Activated CD4-positive, CD25-positive, alpha-beta regulatory T cell treated with anti-CD3 and anti-CD28 coated beads, Interleukin-2, amount 50 U/mL, for 16 hours (primary cell): Measurements from ENCODE around the gene SIM1.

Source experiments
- DNase-seq: peaks from one replicate; pipeline ENCODE4 v3.0.0-alpha.2; 2020; ENCODE audit warnings: low read depth, low spot score

The SIM1 gene

DNA sequence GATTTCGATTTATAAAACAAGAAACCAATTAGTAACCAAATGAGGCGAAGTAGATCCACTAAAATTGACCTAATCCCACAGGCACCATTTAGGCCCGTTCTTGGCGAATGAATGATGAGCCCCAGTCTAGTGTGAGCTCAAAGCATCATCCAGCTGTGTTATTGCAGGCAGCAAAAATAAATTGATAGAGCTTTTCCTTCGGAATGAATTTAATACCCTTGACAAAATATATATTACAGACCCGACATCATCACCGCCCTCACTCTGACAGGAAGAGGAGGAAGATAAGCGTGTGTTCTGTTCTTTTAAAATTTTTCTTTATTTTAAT lies 7.8 kb downstream of the SIM1 start:
- no peak for DNase-seq

GRCh38 chr6:100456141-100456907 lies 8.4 kb downstream of the SIM1 start:
- DNase-seq, result no peak

DNA sequence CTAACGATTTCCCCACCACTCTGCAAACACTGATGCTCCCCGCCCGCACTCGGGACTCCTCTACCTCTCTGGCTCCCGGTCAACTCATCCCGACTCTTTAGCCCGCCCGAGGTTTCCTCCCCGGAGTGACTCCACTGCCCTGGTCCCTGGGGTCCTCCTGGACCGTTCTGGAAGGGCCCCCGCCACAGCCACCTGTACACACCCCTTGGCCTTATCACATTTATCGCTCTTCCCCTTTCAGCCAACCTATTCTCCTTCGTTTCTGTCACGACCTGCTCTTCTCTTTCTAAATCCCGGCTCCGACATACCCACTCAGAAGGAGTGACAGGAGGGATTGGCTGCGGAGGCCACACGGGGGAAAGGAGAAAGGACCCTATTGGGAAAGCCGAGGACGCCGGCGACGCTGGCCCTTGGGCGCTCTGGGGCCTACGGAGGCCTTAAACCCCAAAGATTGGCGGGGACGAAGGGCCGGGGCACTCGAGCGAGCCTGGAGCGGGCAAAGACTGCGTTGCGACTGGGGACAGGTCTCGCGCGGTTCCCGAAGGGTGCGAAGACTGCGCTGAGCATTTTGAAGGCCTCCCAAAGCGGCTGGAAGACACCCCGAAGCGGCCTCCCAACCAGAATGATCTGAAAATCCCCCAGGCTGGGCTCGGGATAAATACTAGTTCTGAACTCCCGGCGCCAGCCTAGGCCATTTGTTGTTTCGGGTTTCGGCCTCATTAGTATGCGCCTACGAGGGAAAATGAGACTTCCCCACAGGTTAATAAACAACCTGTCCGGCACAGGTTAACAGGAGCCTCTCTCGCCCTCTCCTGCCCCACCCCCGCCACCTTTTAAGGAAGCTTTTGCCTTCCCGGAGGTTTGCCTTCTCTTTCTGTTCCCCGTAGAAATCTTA lies 9.2 kb downstream of the SIM1 start:
- no peak for DNase-seq

DNA sequence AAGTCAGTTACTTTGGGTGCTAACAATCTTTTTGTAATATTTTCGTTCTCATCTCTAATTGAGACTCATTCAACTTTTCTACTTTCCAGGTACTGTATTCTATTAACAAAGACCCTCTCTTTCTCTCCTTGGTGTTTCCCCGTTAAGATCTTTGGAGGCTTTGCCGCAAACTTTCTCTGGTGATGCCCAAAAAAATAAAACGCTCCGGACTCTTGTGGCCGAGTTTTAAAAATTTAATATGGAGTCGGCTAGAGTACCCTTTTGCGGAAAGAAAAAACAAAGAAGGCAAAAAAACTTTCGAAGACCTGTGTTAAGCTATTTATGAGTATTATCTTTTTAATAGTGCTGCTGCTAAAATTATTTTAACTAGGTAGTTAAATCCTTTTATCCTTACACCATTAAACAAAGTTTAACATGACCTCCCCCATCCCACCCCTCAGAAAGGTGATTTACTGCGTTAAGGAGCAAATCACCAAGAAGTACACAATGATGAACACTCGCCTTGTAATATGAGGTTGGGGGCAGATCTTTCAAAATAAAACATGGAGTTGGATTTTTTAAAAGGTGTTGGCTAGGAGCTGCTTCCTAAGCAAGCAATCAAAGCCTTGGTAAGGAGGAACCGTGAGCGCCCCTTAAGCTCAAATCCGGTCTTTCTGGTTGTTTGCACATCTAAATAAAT lies 10.0 kb downstream of the SIM1 start:
- no peak for DNase-seq

DNA sequence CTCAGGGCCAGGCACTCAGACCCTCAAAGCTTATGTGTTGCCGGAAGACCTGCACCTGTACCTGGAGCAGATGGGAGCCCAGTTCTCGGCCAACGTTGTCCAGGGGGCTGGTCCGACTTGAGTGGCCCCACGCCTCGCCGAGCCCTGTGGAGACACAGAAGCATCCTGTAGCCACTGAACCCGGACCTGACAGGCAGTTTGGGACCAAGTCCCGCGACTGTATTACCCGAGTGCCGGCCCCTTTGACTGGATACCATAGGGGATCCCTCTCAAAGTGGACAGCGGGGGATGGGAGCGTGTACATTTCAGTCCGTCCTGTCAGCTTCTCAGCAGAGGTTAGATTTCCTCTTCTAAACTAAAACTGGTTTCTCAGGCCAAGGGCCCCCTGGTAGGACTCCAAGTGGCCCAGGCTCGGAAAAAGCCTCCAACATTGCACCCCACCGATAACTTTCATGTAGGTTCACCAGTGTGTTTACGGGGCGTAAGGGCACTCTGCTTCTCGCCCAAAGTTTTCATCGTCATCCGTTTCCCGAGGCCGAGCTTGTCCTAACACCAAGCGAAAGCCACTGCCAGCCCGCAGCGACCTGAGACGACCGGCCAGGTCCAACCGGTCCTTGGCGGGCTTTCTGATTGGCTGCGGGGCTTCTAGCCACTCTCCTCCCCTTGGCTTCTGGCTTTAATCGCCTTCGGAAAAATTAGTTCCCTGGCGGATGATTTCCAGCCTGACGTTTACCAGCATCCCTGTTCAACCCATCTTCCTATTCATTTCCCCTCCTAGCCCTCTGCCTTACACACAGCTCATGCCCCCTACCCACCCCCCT lies 10.8 kb downstream of the SIM1 start:
- no peak for DNase-seq

DNA sequence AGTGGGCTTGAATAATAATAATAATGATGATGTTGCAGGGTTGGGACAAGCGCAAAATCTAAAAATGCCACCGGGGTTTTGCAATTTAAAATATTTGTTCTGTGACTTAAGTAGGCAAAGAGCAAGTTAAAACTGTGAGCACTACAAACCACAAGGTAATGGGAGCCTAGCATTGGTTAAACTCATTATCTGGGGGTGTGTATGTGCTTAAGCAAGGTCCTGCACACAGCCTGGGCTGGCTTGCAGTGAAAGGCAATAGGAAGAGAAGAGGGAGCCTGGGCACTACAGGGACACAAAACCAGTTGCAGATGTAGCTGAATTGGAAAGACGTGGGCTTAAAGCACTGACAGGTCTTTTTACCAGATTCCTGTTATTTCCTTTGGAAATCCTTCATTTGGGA lies 11.7 kb downstream of the SIM1 start:
- DNase-seq, result no peak

- no peak for DNase-seq
Measured at GRCh38 chr6:100451577-100451976, 13.1 kb downstream of the SIM1 start.

DNA sequence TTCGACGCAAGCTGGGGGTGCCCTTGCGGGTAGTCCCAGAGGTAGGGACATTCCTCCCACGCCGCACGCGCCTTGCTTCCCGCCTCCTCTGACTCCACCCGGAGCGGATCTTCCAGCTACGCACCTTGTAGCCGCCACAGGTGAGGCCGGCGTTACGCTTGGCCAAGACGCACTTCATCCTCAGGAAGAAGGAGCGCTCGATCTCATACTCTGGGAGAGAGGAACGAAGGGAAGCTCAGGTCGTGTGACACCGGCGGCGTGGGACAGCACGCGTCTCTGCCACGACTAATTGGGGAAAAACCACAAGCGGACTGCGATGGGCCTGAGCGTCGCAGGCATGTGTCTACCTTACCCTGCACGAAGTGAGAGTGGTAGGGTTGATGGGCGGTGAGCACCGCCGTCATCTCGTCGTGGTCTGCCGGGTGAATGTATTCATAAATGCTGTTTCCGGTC lies 15.5 kb downstream of the SIM1 start:
- DNase-seq, result no peak

GRCh38 chr6:100447900-100448748 lies 16.6 kb downstream of the SIM1 start:
- DNase-seq, result no peak

DNA sequence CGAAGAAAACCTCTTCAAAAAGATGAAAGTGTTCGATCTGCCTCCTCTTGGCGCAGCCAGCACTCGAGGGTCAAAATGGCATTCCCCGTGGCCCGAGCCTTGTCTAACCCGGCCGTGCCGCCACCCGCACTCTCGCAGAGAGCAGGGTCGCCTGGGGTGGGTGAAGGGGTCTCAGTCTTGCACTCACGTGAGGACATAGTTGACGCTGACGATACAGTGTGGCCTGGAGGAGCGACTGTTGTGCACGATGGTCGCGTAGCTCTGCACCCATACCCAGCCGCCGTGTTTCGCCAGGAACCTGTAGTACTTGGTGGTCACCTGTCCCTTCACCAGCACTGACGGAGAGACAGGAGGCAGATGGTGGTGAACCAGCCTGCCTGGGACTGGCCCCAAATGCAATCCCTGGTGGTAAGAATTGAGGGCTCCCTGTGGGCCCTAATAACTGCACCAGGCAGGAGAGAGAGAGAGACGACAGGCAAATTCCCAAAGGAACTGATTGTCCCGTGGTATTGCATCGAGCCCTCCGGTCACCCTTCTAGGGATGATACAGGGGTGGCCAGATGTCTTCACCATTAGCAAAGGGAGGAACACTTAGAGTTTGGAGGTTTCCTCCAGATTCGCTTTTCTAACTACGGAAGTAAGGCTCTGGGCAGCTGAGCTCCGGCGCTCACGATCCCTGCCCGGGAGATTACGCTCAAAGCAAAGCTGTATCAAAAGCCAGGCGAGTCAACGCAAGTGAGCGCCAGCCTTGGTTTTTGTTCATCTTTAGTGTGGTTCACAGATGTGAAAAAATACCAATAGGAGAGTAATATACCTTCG lies 17.4 kb downstream of the SIM1 start:
- no peak for DNase-seq

DNA sequence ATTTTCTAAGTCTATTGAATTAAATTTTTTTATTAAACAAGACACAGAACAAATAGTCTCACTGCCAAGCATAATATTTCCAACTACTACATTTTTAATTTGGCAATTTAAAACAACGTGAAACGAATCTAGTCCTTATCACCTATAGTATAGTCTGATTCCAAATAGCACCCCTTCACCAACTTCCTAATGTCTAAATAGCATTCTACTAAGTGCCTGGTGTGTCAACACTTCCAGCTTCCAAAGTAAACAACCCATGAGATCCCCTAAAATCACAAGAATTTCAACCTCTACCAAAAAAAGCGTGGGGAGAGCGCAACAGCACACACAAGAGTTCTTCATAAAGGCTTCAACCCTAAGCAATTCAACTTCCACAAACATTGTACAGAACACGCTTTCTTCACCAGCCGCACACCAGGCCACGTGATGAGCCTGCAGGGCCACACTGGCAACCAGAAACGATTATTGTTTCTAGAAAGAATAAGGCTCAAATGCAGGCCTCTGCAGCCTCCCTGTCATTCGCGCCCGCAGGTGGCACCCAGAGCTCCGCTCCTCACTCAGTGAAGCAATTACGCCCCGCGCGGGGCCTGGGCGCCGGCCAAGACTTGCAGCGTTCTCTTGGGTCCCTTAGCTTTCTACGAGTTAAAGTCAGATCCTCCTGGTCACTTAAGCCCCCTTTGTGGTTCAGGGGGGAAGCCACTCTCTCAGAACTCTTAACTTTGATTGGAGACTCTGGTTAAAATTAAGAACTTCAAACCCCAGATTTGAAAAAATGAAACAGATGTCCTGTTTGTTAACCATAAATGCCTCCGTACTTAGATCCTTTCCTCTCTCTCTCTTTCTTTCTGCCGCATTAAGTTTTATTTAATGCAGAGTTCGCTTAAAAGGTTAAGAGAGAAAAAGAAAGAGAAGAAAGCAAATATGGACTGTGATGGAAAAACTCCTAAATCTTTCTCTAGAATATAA lies 18.3 kb downstream of the SIM1 start:
- no peak for DNase-seq

GRCh38 chr6:100445512-100445911 lies 19.2 kb downstream of the SIM1 start:
- no peak for DNase-seq

GRCh38 chr6:100440935-100441334 lies 23.8 kb downstream of the SIM1 start:
- no peak for DNase-seq

DNA sequence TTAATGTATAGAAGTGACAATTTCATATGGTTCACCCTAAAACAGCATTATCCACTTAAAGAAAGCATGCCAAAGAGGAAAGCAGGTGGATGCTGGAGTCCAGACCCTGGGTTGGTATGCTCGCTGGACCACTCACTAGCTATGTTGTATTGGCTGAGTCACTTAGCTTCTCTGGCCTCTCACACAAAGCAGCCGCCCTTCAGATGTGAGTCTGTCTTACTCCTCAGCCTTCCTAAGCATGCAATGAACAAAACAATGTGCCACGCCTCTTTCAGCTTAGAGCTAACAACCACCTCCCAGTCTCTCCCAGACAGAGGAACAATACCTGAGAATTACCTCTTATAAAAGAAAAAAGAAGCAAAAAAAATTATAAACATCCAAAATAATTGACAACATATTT lies 29.4 kb downstream of the SIM1 start:
- DNase-seq, result no peak

GRCh38 chr6:100433726-100434435 lies 30.8 kb downstream of the SIM1 start:
- DNase-seq, result no peak

- no peak for DNase-seq
Measured at GRCh38 chr6:100432136-100432535, 32.6 kb downstream of the SIM1 start.

DNA sequence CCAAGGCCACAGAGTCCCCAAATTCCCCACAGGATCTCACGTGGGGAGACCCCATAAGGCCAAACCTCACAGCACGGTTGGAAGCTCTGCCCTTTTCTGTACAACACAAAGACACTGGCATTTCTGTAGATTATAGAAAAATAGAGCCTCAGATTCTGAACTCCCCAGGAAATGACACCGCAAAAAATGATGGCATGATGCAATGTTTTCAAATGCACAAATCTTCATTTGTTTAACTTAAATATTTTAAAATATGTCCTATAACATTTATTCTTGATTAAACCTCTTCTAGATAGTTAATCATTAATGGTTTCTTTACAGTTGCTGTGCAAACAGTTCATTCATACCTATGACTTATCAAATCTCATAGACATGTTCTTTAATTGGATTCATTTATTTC lies 33.8 kb downstream of the SIM1 start:
- no peak for DNase-seq

DNA sequence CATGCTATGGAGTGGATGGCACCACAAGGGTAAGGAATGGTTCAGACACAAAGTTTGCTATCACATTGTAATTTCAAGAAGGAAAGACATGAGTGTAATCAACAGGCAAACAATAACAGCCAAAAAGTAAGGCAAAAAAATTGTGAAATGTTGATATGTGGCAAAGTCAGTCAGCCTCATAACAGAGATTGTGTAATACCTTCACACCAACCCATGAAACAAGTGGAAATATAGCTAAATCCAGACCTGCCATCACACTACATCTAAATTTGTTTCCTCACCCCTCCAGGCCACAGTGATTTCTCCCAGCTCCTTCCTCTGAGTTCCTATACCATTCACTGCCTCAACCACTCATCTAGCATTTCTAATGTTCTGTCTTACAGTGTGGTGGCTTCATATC lies 37.3 kb downstream of the SIM1 start:
- DNase-seq, result no peak
